NCI-H446 treated with DMSO at 0.1 percent for 48 hours (cell line): ENCODE data around the gene SMTNL2.
"Not testable (repeated sequence)": the region's sequence is repeated elsewhere in the genome, so short reads cannot be mapped to it uniquely, and the experiment has no call there.

Source experiments
- DNase-seq: peaks from one replicate; lab custom pipeline; 2025; lab: John Stamatoyannopoulos, UW

SMTNL2 gene

GRCh38 chr17:4560421-4560820, 23.9 kb upstream of the SMTNL2 start, which contains the start of gene GGT6:
Gene GGT6, minus strand, starts transcription at chr17:4560577. Its CDS starts 56 bp downstream, at chr17:4560521.
- DNase-seq, result no peak

GRCh38 chr17:4560837-4561256, 23.5 kb upstream of the SMTNL2 start:
- DNase-seq, result no peak

GRCh38 chr17:4562015-4562969, 22.0 kb upstream of the SMTNL2 start:
- no peak for DNase-seq

GRCh38 chr17:4565209-4566141, 18.9 kb upstream of the SMTNL2 start:
- DNase-seq, result peak; percentile 63

GRCh38 chr17:4566785-4567184, 17.5 kb upstream of the SMTNL2 start:
- no peak for DNase-seq

- DNase-seq, result no peak
These were observed 14.7 kb upstream of the SMTNL2 start for GRCh38 chr17:4569591-4569990.

GRCh38 chr17:4572131-4572530, 12.2 kb upstream of the SMTNL2 start:
- no peak for DNase-seq

- DNase-seq, result no peak
These were observed 11.2 kb upstream of the SMTNL2 start for GRCh38 chr17:4573115-4573514.

- DNase-seq, result no peak
These were observed 10.7 kb upstream of the SMTNL2 start for GRCh38 chr17:4573669-4574068.

GRCh38 chr17:4574448-4575045, 9.8 kb upstream of the SMTNL2 start:
- no peak for DNase-seq

GRCh38 chr17:4576161-4576558, 8.2 kb upstream of the SMTNL2 start:
- DNase-seq, result no peak

- DNase-seq, result no peak
These were observed 7.5 kb upstream of the SMTNL2 start for GRCh38 chr17:4576729-4577322.

- DNase-seq, result no peak
These were observed 6.8 kb upstream of the SMTNL2 start for GRCh38 chr17:4577386-4577993.

GRCh38 chr17:4578349-4578748, 6.0 kb upstream of the SMTNL2 start:
- DNase-seq, result not testable (repeated sequence)

GRCh38 chr17:4579678-4580077, 4.7 kb upstream of the SMTNL2 start:
- DNase-seq, result no peak

- no peak for DNase-seq
These were observed 4.0 kb upstream of the SMTNL2 start for GRCh38 chr17:4580291-4580690.

GRCh38 chr17:4582101-4582501, 2.2 kb upstream of the SMTNL2 start:
- no peak for DNase-seq

GRCh38 chr17:4582691-4583090, 1.6 kb upstream of the SMTNL2 start:
- DNase-seq, result no peak

- DNase-seq, result no peak
These were observed 1.1 kb upstream of the SMTNL2 start for GRCh38 chr17:4583206-4583605.

- no peak for DNase-seq
These were observed 588 bp upstream of the SMTNL2 start for GRCh38 chr17:4583782-4584100.

GRCh38 chr17:4584917-4585637, 748 bp downstream of the SMTNL2 start:
- DNase-seq, result no peak
